ENCODE results near the gene PMVK.

PMVK gene

DNA sequence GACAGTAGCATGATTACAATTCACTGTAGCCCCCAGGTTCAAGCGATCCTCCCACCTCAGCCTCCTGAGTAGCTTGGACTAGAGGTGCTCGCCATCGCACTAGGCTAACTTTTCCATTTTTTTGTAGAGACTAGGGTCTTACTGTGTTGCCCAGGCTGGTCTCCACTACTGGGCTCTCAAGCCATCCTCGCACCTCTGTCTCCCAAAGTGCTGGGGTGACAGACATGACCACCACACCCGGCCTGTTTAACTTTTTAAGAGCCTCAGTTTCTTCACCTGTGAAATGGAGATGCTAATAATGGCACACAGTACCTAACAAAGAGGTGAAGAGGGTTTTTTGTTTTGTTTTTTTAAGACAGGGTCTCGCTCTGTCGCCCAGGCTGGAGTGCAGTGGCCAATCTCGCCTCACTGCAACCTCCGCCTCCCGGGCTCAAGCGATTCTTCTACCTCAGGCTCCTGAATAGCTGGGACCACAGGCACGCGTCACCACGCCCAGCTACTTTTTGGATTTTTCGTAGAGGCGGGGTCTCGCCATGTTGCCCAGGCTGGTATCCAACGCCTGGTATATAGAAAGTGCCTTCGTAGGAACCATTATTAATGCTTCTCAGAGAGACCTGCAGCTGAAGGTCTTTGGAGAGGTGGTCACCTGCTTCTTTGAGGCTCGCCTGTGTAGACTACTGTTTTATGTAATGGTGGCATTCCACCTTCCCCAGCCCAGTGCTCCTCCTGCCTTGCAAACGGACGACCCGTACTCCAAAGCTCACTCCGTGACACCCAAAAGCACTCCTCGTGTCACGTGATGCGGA is 567 bp downstream of the PMVK start:
- DNase-seq (ENCODE audit: low spot score) = no peak
- TF ChIP-seq, protein P1, sequence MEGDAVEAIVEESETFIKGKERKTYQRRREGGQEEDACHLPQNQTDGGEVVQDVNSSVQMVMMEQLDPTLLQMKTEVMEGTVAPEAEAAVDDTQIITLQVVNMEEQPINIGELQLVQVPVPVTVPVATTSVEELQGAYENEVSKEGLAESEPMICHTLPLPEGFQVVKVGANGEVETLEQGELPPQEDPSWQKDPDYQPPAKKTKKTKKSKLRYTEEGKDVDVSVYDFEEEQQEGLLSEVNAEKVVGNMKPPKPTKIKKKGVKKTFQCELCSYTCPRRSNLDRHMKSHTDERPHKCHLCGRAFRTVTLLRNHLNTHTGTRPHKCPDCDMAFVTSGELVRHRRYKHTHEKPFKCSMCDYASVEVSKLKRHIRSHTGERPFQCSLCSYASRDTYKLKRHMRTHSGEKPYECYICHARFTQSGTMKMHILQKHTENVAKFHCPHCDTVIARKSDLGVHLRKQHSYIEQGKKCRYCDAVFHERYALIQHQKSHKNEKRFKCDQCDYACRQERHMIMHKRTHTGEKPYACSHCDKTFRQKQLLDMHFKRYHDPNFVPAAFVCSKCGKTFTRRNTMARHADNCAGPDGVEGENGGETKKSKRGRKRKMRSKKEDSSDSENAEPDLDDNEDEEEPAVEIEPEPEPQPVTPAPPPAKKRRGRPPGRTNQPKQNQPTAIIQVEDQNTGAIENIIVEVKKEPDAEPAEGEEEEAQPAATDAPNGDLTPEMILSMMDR (conservative IDR thresholded peaks at IDR 0.05; ENCODE audit: low read depth) = no peak
- CTCF ChIA-PET = interaction anchor here (0.6 to 1.3 kb wide), 8 partner anchors 10 to 452 kb away, joined by 3 to 5 read pairs (median 4); no protein-coding TSS in a partner anchor
- POLR2A ChIA-PET (ENCODE audit: low non-redundant PET) = interaction anchor here (0.7 kb wide), 1 partner anchor 12 kb away, joined by 3 read pairs; no protein-coding TSS in a partner anchor
- peak overlapping the region; percentile 98 for H3K27ac ChIP-seq

DNA sequence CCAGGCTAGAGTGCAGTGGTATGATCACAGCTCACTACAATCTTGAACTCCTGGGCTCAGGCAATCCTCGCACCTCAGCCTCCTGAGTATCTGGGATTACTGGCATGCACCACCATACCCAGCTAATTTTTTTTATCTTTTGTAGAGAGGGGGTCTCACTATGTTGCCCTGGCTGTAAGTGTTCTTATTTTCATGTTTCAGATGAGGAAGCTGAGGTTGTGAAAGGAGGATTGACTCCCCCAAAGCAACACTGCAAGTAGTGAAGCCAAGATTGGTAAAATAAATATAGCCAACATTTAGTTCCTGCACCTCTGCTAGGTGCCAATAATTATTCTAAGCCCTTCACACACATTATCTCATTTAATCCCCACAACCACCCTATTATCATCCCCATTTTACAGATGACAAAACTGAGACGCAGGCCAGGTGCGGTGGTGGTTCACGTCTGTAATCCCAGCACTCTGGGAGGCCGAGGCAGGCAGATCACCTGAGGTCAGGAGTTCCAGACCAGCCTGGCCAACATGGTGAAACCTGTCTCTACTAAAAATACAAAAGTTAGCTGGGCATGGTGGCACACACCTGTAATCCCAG is 2.1 kb downstream of the PMVK start:
- DNase-seq (ENCODE audit: low spot score) = no peak
- H3K27ac ChIP-seq = peak overlapping the region; percentile 98
- POLR2A ChIA-PET (ENCODE audit: low non-redundant PET) = interaction anchor here (0.5 kb wide), 1 partner anchor 401 kb away, joined by 7 read pairs; no protein-coding TSS in a partner anchor
- TF ChIP-seq, protein P1 (conservative IDR thresholded peaks at IDR 0.05; ENCODE audit: low read depth) = no peak
- CTCF ChIA-PET = interaction anchor here (0.7 kb wide), 1 partner anchor 69 kb away, joined by 3 read pairs; no protein-coding TSS in a partner anchor

DNA sequence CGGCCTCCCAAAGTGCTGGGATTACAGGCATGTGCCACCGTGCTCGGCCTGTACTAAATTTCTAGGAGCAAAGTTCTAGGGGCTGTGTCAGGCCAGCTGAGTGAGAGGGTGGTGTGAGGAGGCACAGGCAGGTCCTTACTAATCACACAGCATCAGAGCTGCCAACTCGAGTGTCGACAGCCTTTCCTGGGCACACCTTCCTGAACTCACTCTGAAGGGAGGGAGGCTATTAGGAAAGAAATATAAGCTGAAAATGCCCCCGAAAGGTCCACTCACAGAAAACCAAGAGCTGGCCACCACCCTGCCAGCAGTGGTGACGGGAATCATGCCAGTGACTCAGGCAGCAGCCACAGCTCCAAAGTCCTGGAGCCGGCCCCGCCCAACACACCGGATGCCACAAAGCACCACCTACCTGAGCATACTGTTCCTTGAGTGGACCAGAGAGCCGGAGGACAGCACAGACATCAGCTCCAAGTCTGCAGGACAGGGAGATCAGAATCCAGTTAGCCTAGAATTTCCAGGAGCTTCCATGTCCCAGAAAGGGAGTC is 4.5 kb downstream of the PMVK start:
- POLR2A ChIA-PET (ENCODE audit: low non-redundant PET) = interaction anchor here (0.5 kb wide), 1 partner anchor 35 kb away, joined by 3 read pairs; no protein-coding TSS in a partner anchor
- CTCF ChIA-PET = interaction anchor here (0.6 to 0.9 kb wide), 4 partner anchors 19 to 203 kb away, joined by 3 to 5 read pairs (median 4); no protein-coding TSS in a partner anchor
- H3K27ac ChIP-seq = peak overlapping the region; percentile 91
- peak; percentile 68 for DNase-seq (ENCODE audit: low spot score)
- TF ChIP-seq, protein P1 (conservative IDR thresholded peaks at IDR 0.05; ENCODE audit: low read depth) = no peak

DNA sequence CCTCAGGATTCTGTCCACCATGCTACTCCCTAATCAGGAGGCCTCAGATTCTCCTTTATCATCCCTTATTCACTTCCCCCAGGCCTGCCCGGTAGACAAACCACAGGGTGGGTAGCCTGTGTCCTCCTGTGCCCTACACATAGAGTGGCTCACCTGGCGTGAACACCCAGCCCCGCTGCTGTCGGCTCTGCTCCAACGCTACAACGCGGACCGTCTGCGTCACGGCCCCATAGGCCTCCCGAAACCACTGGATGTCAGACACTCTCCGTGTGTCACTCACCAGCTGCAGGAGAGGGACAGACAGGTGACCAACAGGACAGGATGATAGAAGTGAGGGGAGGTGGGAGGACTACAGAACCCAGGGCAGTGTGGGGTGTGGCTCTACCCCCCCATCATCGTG is 10.3 kb downstream of the PMVK start:
- ChIA-PET CTCF (no interaction called here), POLR2A (ENCODE audit: low non-redundant PET) (no interaction called here)
- DNase-seq (ENCODE audit: low spot score) = no peak
- H3K27ac ChIP-seq = peak overlapping the region; percentile 28
- TF ChIP-seq, protein P1 (conservative IDR thresholded peaks at IDR 0.05; ENCODE audit: low read depth) = no peak

DNA sequence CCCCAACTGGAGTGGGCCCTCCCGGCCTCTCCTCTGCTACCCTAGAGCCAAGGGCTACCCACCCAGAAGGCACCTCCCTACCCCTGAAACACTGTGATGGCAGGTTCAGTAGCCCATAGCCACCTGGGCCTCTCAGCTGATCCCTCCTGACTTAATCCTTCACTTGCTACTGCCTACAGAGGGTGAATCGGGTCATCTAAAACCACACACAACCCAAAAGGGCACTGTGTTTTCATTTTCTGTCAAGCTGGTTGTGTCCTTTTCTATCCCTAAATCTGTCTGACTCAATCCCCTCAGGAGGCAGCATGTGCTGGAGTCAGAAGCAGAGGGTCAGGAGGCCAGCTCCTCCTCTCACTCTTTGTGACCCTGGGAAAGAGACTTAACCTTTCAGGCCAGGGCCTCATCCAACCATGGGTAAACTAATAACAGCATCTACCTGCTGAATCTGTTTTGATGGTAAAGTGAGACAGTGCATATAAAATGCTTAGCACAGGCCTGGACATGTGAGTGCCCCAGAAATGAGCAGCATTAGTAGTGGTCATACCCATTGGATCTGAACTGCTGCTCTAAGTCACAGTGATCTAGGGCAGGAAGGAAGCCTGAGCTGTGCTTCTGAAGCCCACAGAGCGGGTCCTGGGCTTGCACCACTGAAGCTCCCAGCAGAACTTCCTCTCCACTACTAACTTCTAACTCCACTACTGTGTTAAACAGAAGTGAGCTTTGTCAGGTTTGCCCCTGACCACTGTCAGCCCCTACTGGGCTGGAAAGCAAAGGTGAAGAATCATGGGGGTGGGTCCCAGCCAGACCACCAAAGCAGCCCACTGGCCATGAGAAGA is 11.0 kb downstream of the PMVK start:
- ChIA-PET CTCF (interaction anchor here (0.6 kb wide), 1 partner anchor 9 kb away, joined by 4 read pairs; no protein-coding TSS in a partner anchor), POLR2A (ENCODE audit: low non-redundant PET) (no interaction called here)
- TF ChIP-seq, protein P1 (conservative IDR thresholded peaks at IDR 0.05; ENCODE audit: low read depth) = no peak
- H3K27ac ChIP-seq = peak overlapping the region; percentile 28
- no peak for DNase-seq (ENCODE audit: low spot score)
